Epithelial cell of esophagus (primary cell): ENCODE results near the gene P2RY2.

Experiments
- DNase-seq: peaks from one replicate; pipeline ENCODE4 v3.0.0; 2010; ENCODE audit warnings: low read depth
- H3K4me3 ChIP-seq: 2 replicates; pipeline ENCODE4 v1.5.1; 2011; ENCODE audit warnings: mild to moderate bottlenecking, low read length, control low read depth
- CTCF ChIP-seq: IDR thresholded peaks from 2 replicates; pipeline ENCODE4 v1.5.1; 2011; ENCODE audit warnings: low read depth, mild to moderate bottlenecking, low read length, control low read depth, inconsistent platforms; ENCODE audit not compliant: insufficient read depth; ENCODE audit errors: missing control alignments

Gene P2RY2

DNA sequence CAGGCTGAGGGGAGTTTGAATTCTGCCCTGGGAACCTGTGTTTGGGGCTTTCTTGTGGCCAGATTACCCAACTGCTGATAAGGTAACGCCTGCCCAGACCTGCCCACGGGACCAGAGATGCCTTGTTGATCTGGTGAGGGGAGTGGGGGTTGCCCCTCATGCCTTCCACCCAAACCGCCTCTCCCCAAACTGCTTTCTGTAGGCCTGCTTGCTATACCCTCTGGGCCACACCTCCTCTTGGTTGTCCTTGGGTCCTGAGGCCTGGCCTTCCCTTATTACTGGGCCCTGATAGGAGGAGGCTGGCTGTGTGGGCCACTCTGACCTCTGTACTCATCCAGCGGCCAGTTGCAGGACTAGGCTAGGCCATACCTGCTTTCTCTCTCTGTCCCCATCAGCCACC, 3.4 kb downstream of the P2RY2 start:
- DNase-seq: no peak
- no peak for TF ChIP-seq CTCF
- H3K4me3 ChIP-seq: no peak overlapping the region

DNA sequence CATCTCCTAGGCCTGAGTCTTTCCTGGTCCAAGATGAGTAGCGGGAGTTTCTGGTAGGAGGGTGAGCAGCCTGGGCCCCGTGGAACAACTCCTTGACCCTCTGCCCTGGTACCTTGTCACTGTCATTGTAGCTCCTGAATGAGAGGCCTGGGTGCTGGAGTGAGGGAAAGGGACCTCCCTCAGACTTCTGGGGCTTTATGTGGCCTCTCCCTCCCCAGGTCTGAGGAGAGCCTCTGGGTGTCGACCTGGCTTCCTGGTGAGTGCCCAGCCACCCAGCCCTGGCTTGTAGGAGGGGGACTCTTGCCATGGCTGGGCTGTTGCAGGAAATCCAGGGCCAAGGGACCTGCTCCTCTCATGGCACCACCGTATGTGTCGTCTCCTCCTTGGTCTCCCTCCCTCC, 3.9 kb downstream of the P2RY2 start:
- TF ChIP-seq CTCF: no peak
- no peak for DNase-seq
- H3K4me3 ChIP-seq: no peak overlapping the region

DNA sequence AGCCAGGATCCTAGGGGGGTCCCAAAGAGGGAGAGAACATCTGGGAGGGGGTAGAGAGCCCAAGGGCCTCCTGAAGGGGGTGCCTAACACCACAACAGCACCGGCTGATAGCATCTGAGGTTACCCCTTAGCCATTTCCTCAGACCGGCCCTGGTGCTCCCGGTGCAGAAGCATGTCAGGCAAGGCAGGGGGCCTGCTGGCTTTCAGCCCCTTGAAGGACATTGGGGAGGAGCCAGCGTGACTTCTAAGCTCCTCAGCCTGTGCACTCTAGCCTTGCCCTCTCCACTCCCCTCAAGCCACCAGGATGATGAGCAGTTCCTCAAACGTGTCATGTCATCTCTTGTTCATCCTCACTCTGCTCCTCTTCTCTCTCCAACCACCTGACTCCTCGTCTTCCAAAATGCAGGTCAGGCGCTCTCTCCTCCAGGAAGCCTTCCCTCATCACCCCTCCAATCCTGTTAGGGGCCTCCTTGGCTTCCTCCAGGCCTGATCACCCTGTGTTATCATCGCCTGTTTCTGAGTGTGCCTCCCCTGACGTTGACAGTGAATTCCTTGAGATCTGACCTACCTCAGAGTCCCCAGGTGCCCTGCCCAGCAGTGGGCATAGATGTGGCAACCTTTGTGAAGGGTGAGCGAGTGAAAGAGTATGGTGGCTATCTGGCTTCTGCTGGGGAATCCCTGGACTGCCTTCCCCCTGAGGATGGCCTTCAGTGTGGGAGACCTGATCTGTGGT, 6.1 kb downstream of the P2RY2 start:
- DNase-seq: no peak

DNA sequence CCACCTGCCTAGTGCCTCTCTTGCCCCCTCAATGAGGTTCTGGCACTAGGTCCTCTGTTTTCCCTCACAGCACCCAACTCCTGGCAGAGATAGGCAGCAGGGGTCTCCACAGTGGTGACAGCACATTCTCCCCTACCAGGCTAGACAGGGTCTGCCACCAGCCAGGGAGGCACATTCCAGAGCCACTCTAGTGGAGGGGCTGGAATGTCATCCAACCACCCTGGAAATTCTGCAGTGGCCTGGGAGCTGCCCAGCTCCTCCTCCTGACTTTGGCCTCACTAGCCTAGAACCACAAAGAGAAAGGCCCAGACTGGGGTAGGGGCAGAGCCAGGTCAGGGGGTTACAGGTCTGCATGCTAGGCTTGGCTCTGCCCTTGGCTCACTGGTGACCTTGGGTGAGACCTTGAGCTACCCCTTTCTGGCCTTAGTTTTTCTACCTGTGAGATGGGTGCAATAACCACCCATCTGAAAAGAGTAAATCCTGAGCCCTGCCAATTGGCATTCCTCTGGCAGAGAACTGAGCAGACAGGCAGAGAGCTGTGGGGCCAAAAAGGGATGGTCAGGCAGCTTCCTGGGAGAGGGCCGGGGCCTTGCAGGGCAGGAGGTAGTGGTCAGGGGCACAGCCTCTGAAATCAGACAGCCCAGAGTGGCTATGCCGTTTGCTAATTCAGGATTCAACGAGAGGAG, 7.1 kb downstream of the P2RY2 start:
- no peak for TF ChIP-seq CTCF
- H3K4me3 ChIP-seq: no peak overlapping the region
- no peak for DNase-seq

More for the DNA sequence above, 6.1 kb downstream of the P2RY2 start:
- no peak overlapping the region for H3K4me3 ChIP-seq
- TF ChIP-seq CTCF: no peak

DNA sequence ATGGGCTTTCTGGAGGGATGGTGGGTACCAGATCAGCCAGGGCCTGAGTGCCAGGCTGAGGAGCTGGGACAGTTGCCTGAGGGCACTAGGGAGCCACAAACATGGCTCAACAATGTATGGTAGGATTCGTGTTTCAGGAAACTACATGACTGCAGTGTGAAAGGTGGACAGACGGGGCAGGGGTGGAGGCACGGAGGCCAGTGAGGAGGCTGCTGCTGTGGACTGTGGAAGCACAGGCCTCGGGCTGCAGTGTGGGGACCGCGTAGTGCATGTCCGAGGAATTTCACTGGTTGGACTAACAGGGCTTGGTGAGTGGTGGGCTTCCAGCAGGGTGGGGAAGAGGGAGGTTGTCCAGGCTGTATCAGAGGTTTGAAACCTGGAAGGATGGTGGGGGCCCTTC, 7.8 kb downstream of the P2RY2 start:
- DNase-seq: no peak
- TF ChIP-seq CTCF: no peak
- H3K4me3 ChIP-seq: no peak overlapping the region

DNA sequence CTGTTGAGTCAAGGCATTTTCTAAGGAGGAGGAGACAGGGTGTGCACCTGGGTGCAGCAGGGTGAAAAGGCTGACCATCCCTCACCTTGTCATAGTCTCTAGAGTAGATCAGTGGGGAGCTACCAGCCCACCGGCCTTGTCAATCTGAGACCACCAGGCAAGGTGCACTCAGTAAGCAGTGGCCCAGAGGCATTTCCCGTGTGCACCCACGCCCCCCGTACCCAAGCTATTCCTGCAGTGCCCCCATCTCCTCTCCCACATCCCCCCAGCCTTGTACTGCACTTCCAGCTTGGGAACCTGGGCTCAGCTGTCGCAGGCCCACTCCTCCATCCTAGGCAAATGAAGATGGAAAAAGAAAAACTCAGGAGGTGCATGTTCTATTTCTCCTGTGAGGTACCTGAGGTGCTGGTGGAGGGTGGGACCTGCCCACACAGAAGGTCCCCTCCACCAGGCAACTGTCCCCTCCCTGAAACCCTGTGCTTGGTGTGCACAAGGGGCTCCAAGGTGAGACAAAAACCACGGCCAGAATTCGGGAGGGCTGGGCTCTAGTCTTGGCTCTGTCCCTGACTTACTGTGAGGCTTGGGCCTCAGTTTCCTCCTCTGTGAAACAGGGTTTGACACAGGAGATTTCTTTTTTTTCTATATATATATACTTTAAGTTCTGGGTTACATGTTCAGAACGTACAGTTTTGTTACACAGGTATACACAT, 8.4 kb downstream of the P2RY2 start:
- no peak overlapping the region for H3K4me3 ChIP-seq
- no peak for TF ChIP-seq CTCF
- no peak for DNase-seq
